ENCODE results near the gene BARX1. TPM values are rescaled to one million over a fixed set of nuclear protein-coding genes. Genes with fewer than 3 reads are reported as not detected.

The BARX1 gene
- total RNA-seq, 1 donor from 2014 or later, result not detected

- DNase-seq (ENCODE audit: low read depth), result no peak
- TF ChIP-seq CTCF (IDR thresholded peaks at IDR 0.05; ENCODE audit: insufficient read depth, low read length, poor library complexity, severe bottlenecking), result no peak
- Histone ChIP-seq H3K4me3 (ENCODE audit: low read depth, low read length) (no peak overlapping the region), H3K27me3 (ENCODE audit: control insufficient read depth, insufficient read depth, low read length) (peaks cover 5% of the 10 kb centered on the region), H3K36me3 (ENCODE audit: control insufficient read depth, insufficient read depth, low read length) (no peaks in the 10 kb centered on the region)
Observed at GRCh38 chr9:93903886-93904648, 51.1 kb downstream of the BARX1 start.

- no peak for DNase-seq (ENCODE audit: low read depth)
- Histone ChIP-seq H3K36me3 (ENCODE audit: control insufficient read depth, insufficient read depth, low read length) (no peaks in the 10 kb centered on the region), H3K27me3 (ENCODE audit: control insufficient read depth, insufficient read depth, low read length) (no peaks in the 10 kb centered on the region), H3K4me3 (ENCODE audit: low read depth, low read length) (no peak overlapping the region)
- no peak for TF ChIP-seq CTCF (IDR thresholded peaks at IDR 0.05; ENCODE audit: insufficient read depth, low read length, poor library complexity, severe bottlenecking)
Observed at GRCh38 chr9:93902780-93903655, 52.1 kb downstream of the BARX1 start.

GRCh38 chr9:93902051-93902779 lies 52.9 kb downstream of the BARX1 start:
- Histone ChIP-seq H3K4me3 (ENCODE audit: low read depth, low read length) (no peak overlapping the region), H3K27me3 (ENCODE audit: control insufficient read depth, insufficient read depth, low read length) (no peaks in the 10 kb centered on the region), H3K36me3 (ENCODE audit: control insufficient read depth, insufficient read depth, low read length) (no peaks in the 10 kb centered on the region)
- DNase-seq (ENCODE audit: low read depth), result no peak
- TF ChIP-seq CTCF (IDR thresholded peaks at IDR 0.05; ENCODE audit: insufficient read depth, low read length, poor library complexity, severe bottlenecking), result no peak

Other genes with a start within 250 kb of the BARX1 start
- gene PTPDC1, start 129.1 kb upstream of the BARX1 start, total RNA-seq, result 8.8 and 8.9 TPM in 2 replicates

Measured in kidney epithelial cell (primary cell).